Endothelial cell of umbilical vein (primary cell): ENCODE data around the gene IL9R. TPM values are rescaled to one million over a fixed set of nuclear protein-coding genes. Genes with fewer than 3 reads are reported as not detected.

ENCODE experiments used
- BruUV-seq: library from RNA; stranded (reverse); fragments of 400-500 nt; replicated peaks from 2 replicates; lab custom pipeline; 2021; lab: Mats Ljungman, UMichigan
- CTCF ChIA-PET: fragments of 300-600, 350-600 bp; sonication (Branson Sonifier 250); formaldehyde crosslinking; loops from one replicate; lab custom pipeline; 2021; ENCODE audit warnings: antibody characterized with exemption, inconsistent platforms; lab: Charles Lee
- POLR2A ChIA-PET: fragments of 300-600, 350-600 bp; sonication (Branson Sonifier 250); formaldehyde crosslinking; loops from one replicate; lab custom pipeline; 2021; ENCODE audit warnings: antibody characterized with exemption, inconsistent platforms; lab: Charles Lee
- DNase-seq: peaks from one replicate; pipeline ENCODE4 v3.0.0-alpha.2; 2011; ENCODE audit warnings: low read depth, low spot score
- FAIRE-seq: peaks from 2 replicates; lab custom pipeline; 2011; peaks lifted over from hg19 to GRCh38; lab: Jason Lieb, UNC
- H2AFZ ChIP-seq: 2 replicates; pipeline ENCODE4 v1.6.0; 2012; ENCODE audit warnings: low read depth, low read length, control low read depth, inconsistent platforms
- H3K27ac ChIP-seq: 2 replicates; pipeline ENCODE4 v1.5.1; 2011; ENCODE audit warnings: low read depth, mild to moderate bottlenecking, control low read depth, low read length, moderate library complexity; ENCODE audit not compliant: insufficient read depth
- H3K27me3 ChIP-seq, 2 experiments: 2 replicates each; pipeline versions ENCODE4 v1.6.0 to v1.6.1; 2011; ENCODE audit warnings: low read length in 2 of 2, mixed read lengths in 1 of 2; ENCODE audit not compliant: control insufficient read depth in 2 of 2, insufficient read depth in 2 of 2
- H3K36me3 ChIP-seq, 2 experiments: 2 replicates in 1 of 2; 3 replicates in 1 of 2; pipeline ENCODE4 v1.5.1; 2011; ENCODE audit warnings: low read length in 2 of 2, mild to moderate bottlenecking in 1 of 2, moderate library complexity in 1 of 2; ENCODE audit not compliant: control insufficient read depth in 2 of 2, insufficient read depth in 2 of 2; ENCODE audit errors: extremely low read depth in 1 of 2
- H3K4me1 ChIP-seq: 3 replicates; pipeline ENCODE4 v1.5.1; 2011; ENCODE audit warnings: mild to moderate bottlenecking, low read length; ENCODE audit not compliant: control insufficient read depth, insufficient read depth; ENCODE audit errors: extremely low read depth
- H3K4me2 ChIP-seq: 2 replicates; pipeline ENCODE4 v1.6.1; 2011; ENCODE audit warnings: low read length, control low read depth, mixed read lengths; ENCODE audit not compliant: insufficient read depth
- H3K4me3 ChIP-seq, 3 experiments: fragments of 200-600 bp in 1 of 3; sonication (generic), shearing (Covaris generic) in 1 of 3; replicated peaks in 1 of 3; 2 replicates each; pipeline ENCODE4 v1.5.1; 2011 to 2016; ENCODE audit warnings: control low read depth in 3 of 3, low read length in 3 of 3, mild to moderate bottlenecking in 2 of 3, inconsistent platforms in 1 of 3, low read depth in 1 of 3, moderate library complexity in 1 of 3; ENCODE audit not compliant: insufficient read depth in 1 of 3
- H3K79me2 ChIP-seq: 2 replicates; pipeline ENCODE4 v1.6.0; 2012; ENCODE audit warnings: low read length, inconsistent platforms; ENCODE audit not compliant: control insufficient read depth, insufficient read depth
- H3K9ac ChIP-seq: replicated peaks from 2 replicates; pipeline ENCODE3; 2011; ENCODE audit warnings: low read length, control low read depth; ENCODE audit not compliant: insufficient read depth; ENCODE audit errors: extremely low read depth
- H3K9me1 ChIP-seq: replicated peaks from 3 replicates; pipeline ENCODE4 v1.6.0; 2011; ENCODE audit warnings: mild to moderate bottlenecking, low read length; ENCODE audit not compliant: control insufficient read depth, insufficient read depth; ENCODE audit errors: extremely low read depth
- H3K9me3 ChIP-seq: replicated peaks from 2 replicates; pipeline ENCODE4 v1.5.1; 2012; ENCODE audit warnings: low read length, inconsistent platforms; ENCODE audit not compliant: control insufficient read depth, insufficient read depth
- H4K20me1 ChIP-seq: replicated peaks from 2 replicates; pipeline ENCODE3; 2011; ENCODE audit warnings: mild to moderate bottlenecking, low read length; ENCODE audit not compliant: control insufficient read depth, insufficient read depth; ENCODE audit errors: extremely low read depth
- CTCF ChIP-seq, 2 donors: IDR thresholded peaks; 1 replicate in 1 of 2; 2 replicates in 1 of 2; pipeline ENCODE4 v1.5.1; 2011; ENCODE audit warnings: low read length in 2 of 2, mild to moderate bottlenecking in 2 of 2, moderate library complexity in 2 of 2, control low read depth in 1 of 2, inconsistent platforms in 1 of 2, low read depth in 1 of 2; ENCODE audit not compliant: insufficient read depth in 1 of 2; ENCODE audit errors: extremely low read depth in 1 of 2
- EZH2 ChIP-seq: IDR thresholded peaks from 2 replicates; pipeline ENCODE4 v1.6.1; 2012; ENCODE audit warnings: borderline replicate concordance, low read depth, mild to moderate bottlenecking, moderate library complexity, low read length, inconsistent platforms; ENCODE audit not compliant: severe bottlenecking
- FOS ChIP-seq: IDR thresholded peaks from 2 replicates; pipeline ENCODE4 v1.6.1; 2011; ENCODE audit warnings: mild to moderate bottlenecking, low read length, moderate library complexity, borderline replicate concordance; ENCODE audit not compliant: insufficient read depth
- GATA2 ChIP-seq: IDR thresholded peaks from 2 replicates; pipeline ENCODE4 v1.7.0; 2011; ENCODE audit warnings: low read depth, mild to moderate bottlenecking, moderate library complexity, mixed read lengths, low read length; ENCODE audit not compliant: insufficient read length, insufficient read depth
- JUN ChIP-seq: IDR thresholded peaks from 2 replicates; pipeline ENCODE4 v1.6.1; 2011; ENCODE audit warnings: borderline replicate concordance, low read depth; ENCODE audit not compliant: insufficient read length, insufficient read depth
- MAX ChIP-seq: IDR thresholded peaks from 2 replicates; pipeline ENCODE4 v1.6.1; 2011; ENCODE audit not compliant: insufficient read depth, insufficient read length
- MYC ChIP-seq: IDR thresholded peaks from one replicate; pipeline ENCODE4 v1.6.1; 2011; ENCODE audit warnings: mild to moderate bottlenecking, low read depth, low read length
- POLR2A ChIP-seq: IDR thresholded peaks from 2 replicates; pipeline ENCODE4 v1.6.1; 2012; ENCODE audit warnings: low read depth, mild to moderate bottlenecking, control low read depth, low read length
- POLR2AphosphoS5 ChIP-seq: IDR thresholded peaks from 2 replicates; pipeline ENCODE4 v1.6.1; 2012; ENCODE audit warnings: low read depth, mild to moderate bottlenecking, control low read depth, low read length, moderate library complexity; ENCODE audit not compliant: insufficient read depth
- dilution Hi-C: fragments of 300-500 bp; cut with MboI; formaldehyde crosslinking; loops from one replicate; pipeline ENCODE4 v1.15.0; 2019; ENCODE audit warnings: low sequenced_read_pairs; ENCODE audit not compliant: extremely low pct_ligation_motif_present
- intact Hi-C: fragments of 100-400 bp; cut with micrococcal nuclease; formaldehyde crosslinking; loops from one replicate; pipeline ENCODE4 v1.10.0; 2022
- polyA plus RNA-seq, 4 experiments: library from polyadenylated mRNA; depleted of rRNA in 3 of 4; stranded (reverse) in 3 of 4; unstranded in 1 of 4; fragments of >200 nt; gene quantifications; 2 replicates each; pipeline versions ENCODE4 v1.2.1 to v1.2.3, GENCODE V29; 2011 to 2012; ENCODE audit warnings: missing spikeins in 1 of 4
- total RNA-seq: library from RNA; stranded (reverse); gene quantifications from 2 replicates; pipeline ENCODE4 v1.2.3, GENCODE V29; 2021

Gene IL9R
- total and polyA plus RNA-seq, 2 donors (not counting 3 experiments of a cell fraction or from before 2014, with no cell fraction given): not detected

GRCh38 chrX:156004740-156005139 lies 7.2 kb downstream of the IL9R start:
- TF ChIP-seq GATA2 (no peak), CTCF (IDR thresholded peaks at IDR 0.05; ENCODE audit: extremely low read depth in 1 of 2, insufficient read depth in 1 of 2, low read depth in 1 of 2, low read length in 2 of 2) (no peak), JUN (no peak), EZH2 (no peak), POLR2AphosphoS5 (no peak), MYC (no peak), MAX (no peak), FOS (no peak), POLR2A (no peak)
- intact Hi-C loops: no loop called here
- H3K27me3 ChIP-seq: no peaks in the 10 kb centered on the region
- dilution Hi-C loops: no loop called here
- no peak overlapping the region for H2AFZ ChIP-seq
- FAIRE-seq: no peak
- no peaks in the 10 kb centered on the region for H3K9me3 ChIP-seq
- H3K9ac ChIP-seq: no peak overlapping the region
- ChIA-PET POLR2A (no interaction called here), CTCF (no interaction called here)
- H3K9me1 ChIP-seq: no peaks in the 10 kb centered on the region
- BruUV-seq: no TSS peak
- H3K36me3 ChIP-seq: no peaks in the 10 kb centered on the region
- DNase-seq: no peak
- no peak overlapping the region for H3K4me2 ChIP-seq
- H3K4me1 ChIP-seq: no peaks in the 10 kb centered on the region
- no peak overlapping the region for H3K27ac ChIP-seq
- H3K79me2 ChIP-seq: no peaks in the 10 kb centered on the region
- no peaks in the 10 kb centered on the region for H4K20me1 ChIP-seq
- H3K4me3 ChIP-seq: no peak overlapping the region
